Naive thymus-derived CD4-positive, alpha-beta T cell (primary cell): ENCODE measurements around the gene DZIP1L. TPM values are rescaled to one million over a fixed set of nuclear protein-coding genes. Genes with fewer than 3 reads are reported as not detected.

ENCODE experiments used
- ATAC-seq: fragments of 150-1000 bp; cut with Tn5 transposase; 2 replicates; pipeline ENCODE4 v1.10.0; 2021; ENCODE audit warnings: mild to moderate bottlenecking, moderate library complexity
- CTCF ChIA-PET: fragments of 350-600 bp; sonication (Branson Sonifier 250); formaldehyde crosslinking; loops from one replicate; lab custom pipeline; 2021; ENCODE audit warnings: antibody characterized with exemption; lab: Charles Lee
- POLR2A ChIA-PET: fragments of 350-600 bp; sonication (Branson Sonifier 250); formaldehyde crosslinking; loops from one replicate; lab custom pipeline; 2021; ENCODE audit warnings: antibody characterized with exemption, inconsistent platforms; lab: Charles Lee
- DNase-seq, 9 donors: peaks; one replicate each; pipeline versions ENCODE4 v3.0.0 to v3.0.0-alpha.2; 2020 to 2022; ENCODE audit warnings: mixed read lengths in 1 of 9
- H3K27ac ChIP-seq: one replicate; pipeline ENCODE4 v1.7.0; 2013; ENCODE audit warnings: mild to moderate bottlenecking, low read depth, low read length, moderate library complexity
- H3K27me3 ChIP-seq, 2 donors: one replicate each; pipeline ENCODE4 v1.7.0; 2013; ENCODE audit warnings: low read length in 2 of 2, mild to moderate bottlenecking in 2 of 2, moderate library complexity in 2 of 2; ENCODE audit not compliant: control insufficient read depth in 2 of 2, insufficient read depth in 2 of 2
- H3K36me3 ChIP-seq, 3 experiments: 1 replicate in 2 of 3; 2 replicates in 1 of 3; pipeline ENCODE4 v1.7.0; 2013; ENCODE audit warnings: low read length in 3 of 3, mild to moderate bottlenecking in 3 of 3, moderate library complexity in 1 of 3; ENCODE audit not compliant: insufficient read depth in 3 of 3, control insufficient read depth in 2 of 3
- H3K4me1 ChIP-seq, 2 donors: one replicate each; pipeline ENCODE4 v1.7.0; 2013; ENCODE audit warnings: low read length in 2 of 2, mild to moderate bottlenecking in 2 of 2, moderate library complexity in 1 of 2; ENCODE audit not compliant: control insufficient read depth in 2 of 2, insufficient read depth in 2 of 2
- H3K4me3 ChIP-seq: 2 replicates; pipeline ENCODE4 v1.7.0; 2013; ENCODE audit warnings: mild to moderate bottlenecking, low read length
- H3K9me3 ChIP-seq, 3 experiments: 1 replicate in 2 of 3; 2 replicates in 1 of 3; pipeline ENCODE4 v1.7.0; 2013; ENCODE audit warnings: low read length in 3 of 3; ENCODE audit not compliant: control insufficient read depth in 2 of 3
- H3K27ac Mint-ChIP-seq, 9 donors: one replicate each; pipeline ENCODE4 v1.8.0; 2020 to 2022; ENCODE audit warnings: mixed read lengths in 9 of 9, mild to moderate bottlenecking in 8 of 9, moderate library complexity in 5 of 9, inconsistent platforms in 2 of 9
- H3K27me3 Mint-ChIP-seq, 5 donors: one replicate each; pipeline ENCODE4 v1.8.0; 2021 to 2022; ENCODE audit warnings: mixed read lengths in 5 of 5, mild to moderate bottlenecking in 1 of 5
- H3K36me3 Mint-ChIP-seq, 5 donors: one replicate each; pipeline ENCODE4 v1.8.0; 2020 to 2022; ENCODE audit warnings: mixed read lengths in 5 of 5, mild to moderate bottlenecking in 3 of 5, inconsistent platforms in 1 of 5
- H3K4me1 Mint-ChIP-seq, 7 donors: one replicate each; pipeline ENCODE4 v1.8.0; 2020 to 2022; ENCODE audit warnings: mixed read lengths in 7 of 7, mild to moderate bottlenecking in 3 of 7, inconsistent platforms in 1 of 7
- H3K4me3 Mint-ChIP-seq, 10 donors: one replicate each; pipeline ENCODE4 v1.8.0; 2020 to 2022; ENCODE audit warnings: mild to moderate bottlenecking in 10 of 10, mixed read lengths in 10 of 10, moderate library complexity in 6 of 10, inconsistent platforms in 2 of 10
- H3K9me3 Mint-ChIP-seq, 11 donors: one replicate each; pipeline ENCODE4 v1.8.0; 2020 to 2022; ENCODE audit warnings: mixed read lengths in 11 of 11, mild to moderate bottlenecking in 4 of 11, inconsistent platforms in 1 of 11, moderate library complexity in 1 of 11
- intact Hi-C, 2 donors: fragments of 100-400 bp; cut with micrococcal nuclease; formaldehyde crosslinking; loops; one replicate each; pipeline ENCODE4 v1.15.1; 2023
- polyA plus RNA-seq, 2 donors: library from polyadenylated mRNA; unstranded; fragments of 300-500 nt; fragmentation: Illumina TruSeq; gene quantifications; one replicate each; pipeline ENCODE4 v1.2.3, GENCODE V29; 2021
- total RNA-seq, 6 experiments: library from RNA in 5 of 6; stranded (reverse) in 5 of 6; gene quantifications; 1 replicate in 5 of 6; 2 replicates in 1 of 6; pipeline ENCODE4 v1.2.3 and lab custom pipeline; 2021 to 2026

DZIP1L gene
- total and polyA plus RNA-seq, 7 experiments from 2014 or later, result 0.15 TPM; not detected in 6

DNA sequence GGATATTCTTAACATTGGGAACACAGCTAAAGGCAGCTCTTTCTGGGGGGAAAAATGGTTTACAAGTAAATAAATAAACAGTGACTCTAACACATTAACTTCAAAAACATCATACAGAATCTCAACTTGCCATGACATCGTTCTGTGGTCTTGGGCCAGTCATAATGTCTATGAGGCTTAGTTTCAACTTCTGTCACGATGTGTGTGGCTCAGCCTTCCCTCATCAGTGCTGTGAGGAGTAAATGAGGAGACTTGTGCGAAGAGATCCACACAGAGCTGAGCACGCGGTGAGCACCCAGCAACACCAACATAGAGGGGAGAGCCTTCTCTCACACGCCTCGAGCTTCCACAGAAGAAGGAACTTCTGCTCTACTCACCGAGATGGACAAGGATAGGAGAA lies 49.0 kb downstream of the DZIP1L start:
- Histone ChIP-seq H3K27me3 (no peaks in the 10 kb centered on the region), H3K4me1 (no peaks in the 10 kb centered on the region), H3K4me3 (no peak overlapping the region), H3K36me3 (no peaks in the 10 kb centered on the region), H3K27ac (no peak overlapping the region), H3K9me3 (no peaks in the 10 kb centered on the region)
- Mint-ChIP-seq H3K4me1 (peaks cover 0 to 8% (median 0%) of the 10 kb centered on the region in 7 donors), H3K27ac (peak overlapping the region in 1 of 9 donors; percentile 48), H3K9me3 (no peaks in the 10 kb centered on the region), H3K36me3 (no peaks in the 10 kb centered on the region), H3K4me3 (peak overlapping the region in 1 of 10 donors; percentile 19), H3K27me3 (peaks cover 0 to 12% (median 7%) of the 10 kb centered on the region in 5 donors)
- CTCF ChIA-PET, result interaction anchor here (1.1 kb wide), 1 partner anchor 46 kb away, joined by 3 read pairs; no protein-coding TSS in a partner anchor
- peak in 1 of 9 donors; percentile 37 for DNase-seq
- intact Hi-C loops, result loop anchor here (5.0 kb wide), 5 partner anchors 106 to 851 kb away; partner anchors contain the start of genes CEP70 (in 1 of the 2), DBR1 (in 1 of the 2) and NME9 (in 1 of the 2)
- ATAC-seq, result no peak
- POLR2A ChIA-PET, result no interaction called here

DNA sequence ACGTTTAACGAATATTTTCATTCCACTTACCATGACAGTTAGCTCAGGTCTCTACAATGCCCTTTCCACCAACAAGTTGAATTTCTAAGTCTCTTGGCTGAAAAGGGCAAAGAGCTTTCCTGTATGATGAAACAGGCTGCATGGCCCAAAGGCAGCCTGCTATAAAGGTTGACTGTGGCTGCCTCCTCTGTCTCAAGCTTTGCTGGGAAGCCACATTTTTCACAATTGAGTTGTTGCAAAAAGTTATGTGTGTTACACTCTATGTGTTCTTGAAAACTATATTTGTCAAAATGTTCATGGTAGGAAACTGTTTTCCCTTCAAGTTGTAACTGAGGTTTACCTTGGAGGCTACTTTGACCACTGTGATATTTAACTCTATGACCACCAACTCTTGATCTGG lies 49.5 kb downstream of the DZIP1L start:
- Histone ChIP-seq H3K36me3 (no peaks in the 10 kb centered on the region), H3K27me3 (no peaks in the 10 kb centered on the region), H3K27ac (no peak overlapping the region), H3K9me3 (no peaks in the 10 kb centered on the region), H3K4me3 (no peak overlapping the region), H3K4me1 (no peaks in the 10 kb centered on the region)
- Mint-ChIP-seq H3K27ac (peak overlapping the region in 1 of 9 donors; percentile 48), H3K4me3 (no peak overlapping the region), H3K9me3 (no peaks in the 10 kb centered on the region), H3K4me1 (peaks cover 0 to 8% (median 0%) of the 10 kb centered on the region in 7 donors), H3K36me3 (no peaks in the 10 kb centered on the region), H3K27me3 (peaks cover 0 to 12% (median 5%) of the 10 kb centered on the region in 5 donors)
- ChIA-PET CTCF (interaction anchor here (1.1 kb wide), 1 partner anchor 47 kb away, joined by 3 read pairs; no protein-coding TSS in a partner anchor), POLR2A (no interaction called here)
- intact Hi-C loops, result loop anchor here (5.0 kb wide), 5 partner anchors 106 to 851 kb away; partner anchors contain the start of genes CEP70 (in 1 of the 2), DBR1 (in 1 of the 2) and NME9 (in 1 of the 2)
- DNase-seq (no peak), ATAC-seq (no peak)

DNA sequence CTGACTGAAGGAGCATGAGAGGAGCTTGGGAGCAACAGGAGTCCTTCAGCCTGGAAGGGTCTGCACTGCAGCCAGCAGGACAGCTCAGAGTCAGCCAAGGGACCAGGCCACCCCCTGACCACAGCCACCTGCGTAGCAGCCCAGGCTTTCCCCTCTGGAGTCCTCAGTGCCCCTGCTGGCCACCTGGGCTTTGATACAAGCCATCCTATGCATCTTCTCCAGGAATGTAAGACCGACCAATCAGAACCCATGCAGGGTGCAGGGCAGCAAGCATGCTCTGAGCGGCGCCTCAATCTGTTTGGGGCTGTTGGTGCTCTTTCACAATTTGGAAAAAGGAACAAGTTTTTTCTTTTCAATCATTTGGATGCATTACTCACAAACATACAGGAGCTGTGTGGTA lies 52.0 kb downstream of the DZIP1L start:
- ATAC-seq, result no peak
- ChIA-PET CTCF (no interaction called here), POLR2A (no interaction called here)
- Mint-ChIP-seq H3K4me3 (no peak overlapping the region), H3K36me3 (no peaks in the 10 kb centered on the region), H3K27me3 (peaks cover 0 to 4% (median 0%) of the 10 kb centered on the region in 5 donors), H3K4me1 (peaks cover 0 to 8% (median 0%) of the 10 kb centered on the region in 7 donors), H3K9me3 (no peaks in the 10 kb centered on the region), H3K27ac (no peak overlapping the region)
- DNase-seq, result no peak
- H3K4me1 ChIP-seq, result no peaks in the 10 kb centered on the region
- H3K4me3 ChIP-seq, result no peak overlapping the region
- H3K9me3 ChIP-seq, result no peaks in the 10 kb centered on the region
- no peak overlapping the region for H3K27ac ChIP-seq
- no peaks in the 10 kb centered on the region for H3K36me3 ChIP-seq
- intact Hi-C loops, result no loop called here
- H3K27me3 ChIP-seq, result no peaks in the 10 kb centered on the region

DNA sequence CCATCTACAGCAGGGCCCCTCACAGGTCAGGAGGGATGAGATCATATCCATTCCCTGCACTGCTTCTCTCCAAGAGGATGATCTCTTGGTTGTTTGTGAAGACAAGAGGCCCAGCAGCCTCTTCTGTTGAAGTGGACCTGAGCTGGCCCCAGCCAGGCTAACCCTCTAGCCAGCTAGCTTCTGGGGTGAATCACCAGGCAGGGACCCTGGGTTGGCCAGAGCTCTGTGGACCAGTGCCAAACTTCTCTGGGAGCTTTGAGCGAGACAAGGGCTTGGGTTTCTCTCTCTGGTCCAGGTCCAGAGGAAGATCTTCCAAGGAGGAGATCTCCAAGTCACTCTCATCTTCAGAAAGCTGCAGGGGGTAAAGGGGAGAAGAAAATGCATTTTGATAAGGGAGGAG lies 52.8 kb downstream of the DZIP1L start:
- Histone ChIP-seq H3K4me1 (no peaks in the 10 kb centered on the region), H3K27ac (no peak overlapping the region), H3K9me3 (no peaks in the 10 kb centered on the region), H3K27me3 (no peaks in the 10 kb centered on the region), H3K36me3 (no peaks in the 10 kb centered on the region), H3K4me3 (no peak overlapping the region)
- ATAC-seq (no peak), DNase-seq (no peak)
- H3K9me3 Mint-ChIP-seq, result no peaks in the 10 kb centered on the region
- H3K36me3 Mint-ChIP-seq, result no peaks in the 10 kb centered on the region
- ChIA-PET POLR2A (no interaction called here), CTCF (no interaction called here)
- peaks cover 0 to 8% (median 0%) of the 10 kb centered on the region in 7 donors for H3K4me1 Mint-ChIP-seq
- H3K27me3 Mint-ChIP-seq, result peaks cover 0 to 8% (median 0%) of the 10 kb centered on the region in 5 donors
- intact Hi-C loops, result no loop called here
- no peak overlapping the region for H3K27ac Mint-ChIP-seq
- no peak overlapping the region for H3K4me3 Mint-ChIP-seq

DNA sequence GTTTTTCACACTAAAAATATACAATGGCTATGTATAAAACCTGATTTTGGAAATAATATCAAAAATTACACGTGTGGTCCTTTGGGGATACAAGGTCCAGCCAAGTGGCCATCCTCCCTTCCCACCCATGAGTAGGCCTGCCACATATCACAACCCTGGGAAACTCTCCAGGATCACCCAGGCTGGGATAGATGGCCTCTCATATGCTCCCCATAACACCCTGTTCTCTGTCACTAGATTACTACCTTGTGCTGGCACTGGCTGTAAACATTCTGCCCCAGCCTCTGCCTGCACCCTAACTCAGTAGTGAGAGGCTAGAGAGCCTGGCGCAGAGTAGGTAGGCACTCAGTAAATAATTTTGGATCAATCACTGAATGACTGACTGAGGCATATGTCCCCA lies 53.4 kb downstream of the DZIP1L start:
- H3K4me3 Mint-ChIP-seq, result no peak overlapping the region
- no peak overlapping the region for H3K27ac ChIP-seq
- ChIA-PET CTCF (interaction anchor here (0.6 kb wide), 1 partner anchor 861 kb away, joined by 3 read pairs; no protein-coding TSS in a partner anchor), POLR2A (no interaction called here)
- ATAC-seq, result no peak
- no peaks in the 10 kb centered on the region for H3K9me3 Mint-ChIP-seq
- H3K27ac Mint-ChIP-seq, result no peak overlapping the region
- H3K36me3 Mint-ChIP-seq, result no peaks in the 10 kb centered on the region
- H3K4me3 ChIP-seq, result no peak overlapping the region
- no peaks in the 10 kb centered on the region for H3K9me3 ChIP-seq
- H3K4me1 ChIP-seq, result no peaks in the 10 kb centered on the region
- no peak for DNase-seq
- peaks cover 0 to 8% (median 0%) of the 10 kb centered on the region in 7 donors for H3K4me1 Mint-ChIP-seq
- H3K27me3 Mint-ChIP-seq, result peaks cover 0 to 12% (median 0%) of the 10 kb centered on the region in 5 donors
- H3K36me3 ChIP-seq, result no peaks in the 10 kb centered on the region
- no peaks in the 10 kb centered on the region for H3K27me3 ChIP-seq
- intact Hi-C loops, result no loop called here

DNA sequence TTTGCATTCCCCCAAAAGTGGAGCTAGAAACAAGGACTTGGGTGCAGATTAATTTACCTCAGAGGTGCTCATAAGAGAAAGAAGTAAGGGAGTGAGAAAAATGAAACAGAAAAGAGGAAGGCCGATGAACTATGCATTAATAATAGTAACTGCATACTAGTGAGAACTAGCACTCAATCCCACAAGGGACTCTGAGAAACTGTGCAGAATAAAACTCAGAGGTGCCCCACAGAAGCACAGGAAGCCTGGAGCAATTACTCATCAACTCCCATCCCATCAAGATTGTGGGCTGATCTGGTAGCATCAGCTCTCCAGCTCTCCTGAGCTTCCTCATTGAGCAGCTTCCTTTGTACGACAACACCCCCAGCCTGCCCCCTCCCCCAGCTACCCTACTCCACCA lies 54.6 kb downstream of the DZIP1L start:
- DNase-seq, result no peak
- Mint-ChIP-seq H3K27me3 (peaks cover 0 to 16% (median 4%) of the 10 kb centered on the region in 5 donors), H3K27ac (no peak overlapping the region), H3K36me3 (no peaks in the 10 kb centered on the region), H3K9me3 (no peaks in the 10 kb centered on the region), H3K4me1 (peaks cover 0 to 2% (median 0%) of the 10 kb centered on the region in 7 donors), H3K4me3 (no peak overlapping the region)
- Histone ChIP-seq H3K27ac (no peak overlapping the region), H3K9me3 (no peaks in the 10 kb centered on the region), H3K36me3 (no peaks in the 10 kb centered on the region), H3K4me3 (no peak overlapping the region), H3K4me1 (no peaks in the 10 kb centered on the region), H3K27me3 (no peaks in the 10 kb centered on the region)
- ChIA-PET POLR2A (no interaction called here), CTCF (no interaction called here)
- intact Hi-C loops, result no loop called here
- no peak for ATAC-seq

DNA sequence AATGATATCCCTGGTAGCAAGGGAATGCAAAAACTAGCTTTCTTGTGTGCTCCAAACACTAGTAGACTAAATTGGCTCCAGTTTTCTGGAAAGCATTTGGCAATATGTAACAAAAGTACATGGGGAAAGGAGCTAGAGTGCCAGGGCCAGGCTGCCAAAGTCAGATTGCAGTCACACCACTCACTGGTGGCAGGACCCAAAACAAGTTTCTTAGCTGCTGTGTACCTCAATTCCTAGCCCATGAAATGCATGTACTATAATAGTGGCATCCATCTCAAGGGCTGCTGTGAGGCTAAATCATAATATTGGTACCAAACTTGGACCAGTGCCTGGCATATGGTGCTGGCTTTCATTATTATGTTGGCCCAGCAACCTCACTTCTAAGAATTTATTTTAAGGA lies 56.1 kb downstream of the DZIP1L start:
- Histone ChIP-seq H3K4me1 (no peaks in the 10 kb centered on the region), H3K27me3 (peaks cover 0 to 3% of the 10 kb centered on the region in 2 donors), H3K9me3 (no peaks in the 10 kb centered on the region), H3K27ac (no peak overlapping the region), H3K4me3 (no peak overlapping the region), H3K36me3 (no peaks in the 10 kb centered on the region)
- ChIA-PET CTCF (no interaction called here), POLR2A (no interaction called here)
- DNase-seq (no peak), ATAC-seq (no peak)
- intact Hi-C loops, result loop anchor here in 1 of 2 donors (10.0 kb wide), 1 partner anchor 1984 kb away; no protein-coding TSS in a partner anchor
- Mint-ChIP-seq H3K4me3 (no peak overlapping the region), H3K36me3 (no peaks in the 10 kb centered on the region), H3K27me3 (peaks cover 11 to 26% (median 14%) of the 10 kb centered on the region in 5 donors), H3K4me1 (peaks cover 0 to 2% (median 0%) of the 10 kb centered on the region in 7 donors), H3K9me3 (no peaks in the 10 kb centered on the region), H3K27ac (no peak overlapping the region)
